ENCODE results near the gene CABCOCO1.

- no peak for TF ChIP-seq EZH2 (IDR thresholded peaks at IDR 0.05; ENCODE audit: borderline replicate concordance, low read length)
- TF ChIP-seq, protein P1, sequence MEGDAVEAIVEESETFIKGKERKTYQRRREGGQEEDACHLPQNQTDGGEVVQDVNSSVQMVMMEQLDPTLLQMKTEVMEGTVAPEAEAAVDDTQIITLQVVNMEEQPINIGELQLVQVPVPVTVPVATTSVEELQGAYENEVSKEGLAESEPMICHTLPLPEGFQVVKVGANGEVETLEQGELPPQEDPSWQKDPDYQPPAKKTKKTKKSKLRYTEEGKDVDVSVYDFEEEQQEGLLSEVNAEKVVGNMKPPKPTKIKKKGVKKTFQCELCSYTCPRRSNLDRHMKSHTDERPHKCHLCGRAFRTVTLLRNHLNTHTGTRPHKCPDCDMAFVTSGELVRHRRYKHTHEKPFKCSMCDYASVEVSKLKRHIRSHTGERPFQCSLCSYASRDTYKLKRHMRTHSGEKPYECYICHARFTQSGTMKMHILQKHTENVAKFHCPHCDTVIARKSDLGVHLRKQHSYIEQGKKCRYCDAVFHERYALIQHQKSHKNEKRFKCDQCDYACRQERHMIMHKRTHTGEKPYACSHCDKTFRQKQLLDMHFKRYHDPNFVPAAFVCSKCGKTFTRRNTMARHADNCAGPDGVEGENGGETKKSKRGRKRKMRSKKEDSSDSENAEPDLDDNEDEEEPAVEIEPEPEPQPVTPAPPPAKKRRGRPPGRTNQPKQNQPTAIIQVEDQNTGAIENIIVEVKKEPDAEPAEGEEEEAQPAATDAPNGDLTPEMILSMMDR (conservative IDR thresholded peaks at IDR 0.05 in 1 of 2, IDR thresholded peaks at IDR 0.05 in 1 of 2; ENCODE audit: extremely low read depth in 1 of 2, insufficient read depth in 1 of 2, low read depth in 1 of 2, low read length in 2 of 2), result no peak
These were observed 20.6 kb downstream of the CABCOCO1 start for GRCh38 chr10:61683319-61683718.

Data from mammary epithelial cell (primary cell).